HG03103 (cell line): ENCODE results near the gene DIPK2B.

Experiments
- ATAC-seq: cut with Tn5 transposase; IDR thresholded peaks from one replicate; pipeline ENCODE4 v1.9.1; 2021; ENCODE audit warnings: low read depth; ENCODE audit not compliant: unreplicated experiment

The DIPK2B gene

DNA sequence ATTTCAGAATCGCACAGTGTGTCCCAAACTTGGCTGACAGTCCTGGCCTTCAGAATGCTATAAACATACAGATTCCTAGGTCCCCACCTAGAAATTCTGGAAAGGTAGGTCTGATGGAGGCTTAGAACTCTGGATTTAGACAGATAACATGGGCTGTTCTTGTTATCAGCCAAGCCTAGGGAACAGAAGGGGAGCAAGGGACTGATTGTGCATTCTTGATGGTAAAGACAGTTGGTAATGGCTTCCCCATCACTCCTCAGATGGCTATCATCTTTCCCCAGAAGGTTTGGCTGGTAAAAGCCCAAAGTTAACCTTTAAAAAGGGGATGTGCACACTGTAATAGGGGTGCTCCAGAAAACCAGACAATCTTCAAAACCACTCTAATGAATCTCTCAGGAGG lies 35.7 kb downstream of the DIPK2B start:
- ATAC-seq, result no peak

DNA sequence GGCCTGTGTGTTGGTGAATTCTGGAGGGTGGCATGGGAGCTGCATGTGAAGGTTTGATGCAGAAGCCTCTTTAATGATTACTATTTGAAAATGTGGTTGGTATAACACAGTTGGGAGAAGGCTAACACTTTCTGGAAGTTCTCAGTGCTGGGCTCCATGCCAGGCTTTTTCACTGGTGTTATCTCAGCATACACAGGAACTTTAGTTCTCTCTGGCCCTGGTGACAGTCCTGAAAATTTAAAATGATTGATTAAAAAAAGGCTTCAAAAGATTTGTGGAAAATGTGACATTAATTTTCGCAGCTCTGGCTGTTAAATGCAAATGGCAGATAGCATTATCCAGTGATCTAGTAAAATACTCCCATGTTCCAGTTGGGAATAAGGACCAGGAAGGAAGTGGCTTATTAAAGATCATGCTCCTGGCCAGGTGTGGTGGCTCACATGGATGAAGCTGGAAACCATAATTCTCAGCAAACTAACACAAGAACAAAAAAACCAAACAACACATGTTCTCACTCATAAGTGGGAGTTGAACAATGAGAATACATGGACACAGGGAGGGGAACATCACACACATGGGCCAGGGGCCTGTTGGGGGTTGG lies 36.6 kb downstream of the DIPK2B start:
- no peak for ATAC-seq

DNA sequence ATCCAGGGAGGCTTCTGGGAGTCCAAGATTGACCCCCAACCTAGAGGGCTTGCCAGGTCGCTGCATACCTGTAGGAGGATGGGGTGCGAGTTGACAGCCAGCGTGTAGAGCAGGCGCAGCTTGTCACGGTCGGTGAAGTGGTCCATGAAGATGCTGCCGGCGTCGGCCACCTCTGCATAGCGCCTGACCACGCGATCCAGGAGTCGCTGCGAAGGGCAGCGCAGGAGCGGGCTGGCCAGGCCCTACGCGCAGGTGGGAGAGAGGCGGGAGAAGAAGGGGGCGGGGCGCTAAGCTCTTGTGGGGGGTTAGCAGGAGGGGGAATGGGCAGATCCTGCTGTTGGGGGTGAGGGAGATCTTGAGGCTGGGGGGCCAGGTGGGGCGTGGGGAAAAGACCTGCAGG lies 43.0 kb downstream of the DIPK2B start:
- no peak for ATAC-seq

DNA sequence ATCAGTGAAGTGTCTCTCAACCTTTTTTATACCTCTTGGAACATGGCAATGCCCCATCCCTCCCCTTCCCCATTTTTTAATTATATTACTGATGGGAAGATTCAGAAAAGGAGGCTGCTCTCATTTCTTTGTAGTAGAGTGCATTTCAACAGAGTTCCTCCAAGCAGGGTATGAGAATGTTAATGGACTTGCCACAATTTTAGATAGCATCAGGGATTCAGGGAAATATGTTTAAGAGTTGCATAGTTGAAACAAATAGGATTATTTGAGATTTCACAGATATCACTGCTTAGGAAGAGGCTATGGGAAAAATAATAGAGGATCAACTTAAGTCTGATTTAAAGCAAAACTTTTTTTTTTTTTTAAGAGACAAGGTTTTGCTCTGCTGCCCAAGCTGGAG lies 46.2 kb downstream of the DIPK2B start:
- no peak for ATAC-seq

DNA sequence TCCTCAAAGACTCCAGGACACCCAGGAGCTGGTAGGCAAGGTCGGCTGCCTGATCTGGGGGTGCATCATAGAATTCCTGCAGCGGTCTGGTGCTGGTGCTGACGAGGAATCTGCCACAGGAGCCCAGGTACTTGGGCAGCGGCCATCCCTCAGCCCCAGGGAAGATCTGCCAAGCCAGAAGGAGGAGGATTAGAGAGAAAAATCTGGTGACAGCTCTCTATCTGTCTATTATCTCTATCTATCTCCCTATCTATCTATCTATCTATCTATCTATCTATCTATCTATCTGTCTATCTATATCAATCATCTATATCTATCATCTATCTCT lies 46.7 kb downstream of the DIPK2B start:
- ATAC-seq, result no peak
